WTC11 (cell line): Measurements from ENCODE around the gene HIVEP2. TPM values are rescaled to one million over a fixed set of nuclear protein-coding genes. Genes with fewer than 3 reads are reported as not detected.

ENCODE experiments used
- ATAC-seq: fragments of 200-7000 bp; cut with Tn5 transposase; 2 replicates; pipeline ENCODE4 v1.10.0; 2021; ENCODE audit warnings: mild to moderate bottlenecking, moderate library complexity
- CTCF ChIA-PET: fragments of 300-600 bp; sonication (Branson Sonifier 250); formaldehyde crosslinking; loops from one replicate; lab custom pipeline; 2021; ENCODE audit warnings: antibody characterized with exemption; lab: Charles Lee
- POLR2A ChIA-PET: fragments of 350-600 bp; sonication (Branson Sonifier 250); formaldehyde crosslinking; loops from one replicate; lab custom pipeline; 2021; ENCODE audit warnings: antibody characterized with exemption; lab: Charles Lee
- DNase-seq: peaks from one replicate; pipeline ENCODE4 v3.0.0; 2021; ENCODE audit warnings: low spot score
- H3K27ac Mint-ChIP-seq: 2 replicates; pipeline ENCODE4 v1.8.0; 2021; ENCODE audit warnings: mixed read lengths
- H3K27me3 Mint-ChIP-seq: 2 replicates; pipeline ENCODE4 v1.8.0; 2021; ENCODE audit warnings: low read depth, mild to moderate bottlenecking, moderate library complexity, mixed read lengths
- H3K36me3 Mint-ChIP-seq: 2 replicates; pipeline ENCODE4 v1.8.0; 2021; ENCODE audit warnings: mixed read lengths
- H3K4me1 Mint-ChIP-seq: 2 replicates; pipeline ENCODE4 v1.8.0; 2022; ENCODE audit warnings: mixed read lengths
- H3K4me3 Mint-ChIP-seq: 2 replicates; pipeline ENCODE4 v1.8.0; 2021; ENCODE audit warnings: mild to moderate bottlenecking, moderate library complexity, mixed read lengths
- H3K9me3 Mint-ChIP-seq: 2 replicates; pipeline ENCODE4 v1.8.0; 2021; ENCODE audit warnings: mixed read lengths
- AR ChIP-seq: fragments of 250-450 bp; sonication (Bioruptor Pico); IDR thresholded peaks from 2 replicates; pipeline ENCODE4 v1.9.0; 2021; ENCODE audit warnings: mild to moderate bottlenecking
- ATF3 ChIP-seq: sonication (generic); formaldehyde crosslinking; conservative IDR thresholded peaks from 2 replicates; pipeline ENCODE4 v1.8.1; 2022; ENCODE audit warnings: mild to moderate bottlenecking, missing genetic modification reagents
- ATF6 ChIP-seq: sonication (generic); formaldehyde crosslinking; IDR thresholded peaks from 2 replicates; pipeline ENCODE4 v1.8.1; 2023; ENCODE audit warnings: mild to moderate bottlenecking, missing genetic modification reagents
- CDX4 ChIP-seq: fragments of 250-450 bp; sonication (Bioruptor Pico); IDR thresholded peaks from 2 replicates; pipeline ENCODE4 v1.9.0; 2021; ENCODE audit warnings: moderate library complexity, mild to moderate bottlenecking, inconsistent platforms, borderline replicate concordance
- CTCF ChIP-seq: fragments of 200-600 bp; IDR thresholded peaks from 2 replicates; pipeline ENCODE4 v1.8.0; 2022; ENCODE audit warnings: antibody characterized with exemption
- E2F5 ChIP-seq: sonication (generic); formaldehyde crosslinking; IDR thresholded peaks from 2 replicates; pipeline ENCODE4 v1.8.1; 2022; ENCODE audit warnings: mild to moderate bottlenecking, moderate library complexity, missing genetic modification reagents
- FOXK1 ChIP-seq: sonication (generic); formaldehyde crosslinking; IDR thresholded peaks from 2 replicates; pipeline ENCODE4 v1.8.0; 2022; ENCODE audit warnings: mild to moderate bottlenecking, moderate library complexity, missing genetic modification reagents
- FOXP1 ChIP-seq: sonication (generic); formaldehyde crosslinking; IDR thresholded peaks from 2 replicates; pipeline ENCODE4 v1.8.0; 2022; ENCODE audit warnings: missing genetic modification reagents, mild to moderate bottlenecking, moderate library complexity, borderline replicate concordance
- GRHL2 ChIP-seq: fragments of 250-450 bp; sonication (Bioruptor Pico); IDR thresholded peaks from 2 replicates; pipeline ENCODE4 v1.8.0; 2022; ENCODE audit warnings: mild to moderate bottlenecking, moderate library complexity; ENCODE audit not compliant: insufficient replicate concordance, severe bottlenecking
- MLX ChIP-seq: sonication (generic); formaldehyde crosslinking; IDR thresholded peaks from 2 replicates; pipeline ENCODE4 v1.8.1; 2023; ENCODE audit warnings: mild to moderate bottlenecking, missing genetic modification reagents, moderate library complexity
- NFATC4 ChIP-seq: fragments of 250-450 bp; sonication (Bioruptor Pico); IDR thresholded peaks from 2 replicates; pipeline ENCODE4 v1.9.0; 2021; ENCODE audit warnings: mild to moderate bottlenecking
- NR1H2 ChIP-seq: sonication (generic); formaldehyde crosslinking; IDR thresholded peaks from 2 replicates; pipeline ENCODE4 v1.9.0; 2021; ENCODE audit warnings: mild to moderate bottlenecking, moderate library complexity, missing genetic modification reagents
- SP1 ChIP-seq: sonication (generic); formaldehyde crosslinking; conservative IDR thresholded peaks from 2 replicates; pipeline ENCODE4 v1.8.1; 2022; ENCODE audit warnings: missing genetic modification reagents
- TCF7 ChIP-seq: sonication (generic); formaldehyde crosslinking; IDR thresholded peaks from 2 replicates; pipeline ENCODE4 v1.8.0; 2022; ENCODE audit warnings: mild to moderate bottlenecking, low read depth, missing genetic modification reagents, moderate library complexity
- ZBTB43 ChIP-seq: sonication (generic); formaldehyde crosslinking; IDR thresholded peaks from 2 replicates; pipeline ENCODE4 v1.8.1; 2023; ENCODE audit warnings: mild to moderate bottlenecking, missing genetic modification reagents
- ZNF317 ChIP-seq: sonication (generic); formaldehyde crosslinking; IDR thresholded peaks from 2 replicates; pipeline ENCODE4 v1.8.1; 2023; ENCODE audit warnings: low read depth, mild to moderate bottlenecking, moderate library complexity, missing genetic modification reagents, borderline replicate concordance
- total RNA-seq: library from RNA; stranded (reverse); gene quantifications from 3 replicates; pipeline ENCODE4 v1.2.3, GENCODE V29; 2021

Gene HIVEP2
- total RNA-seq, 1 experiment from 2014 or later = 11.5 TPM

GRCh38 chr6:142950291-142950690 lies 5.3 kb upstream of the HIVEP2 start:
- ChIA-PET POLR2A (interaction anchor here (0.6 kb wide), 1 partner anchor 375 kb away, joined by 5 read pairs; no protein-coding TSS in a partner anchor), CTCF (no interaction called here)
- TF ChIP-seq FOXK1 (CRISPR knock-in tag) (no peak), CTCF (no peak), ZBTB43 (CRISPR knock-in tag) (no peak), NR1H2 (CRISPR knock-in tag) (no peak), E2F5 (CRISPR knock-in tag) (no peak), MLX (no peak), GRHL2 (no peak), AR (CRISPR knock-in tag) (no peak)

GRCh38 chr6:142947714-142948480 lies 2.9 kb upstream of the HIVEP2 start:
- H3K4me1 Mint-ChIP-seq = peaks cover 30% of the 10 kb centered on the region
- H3K4me3 Mint-ChIP-seq = peak overlapping the region; percentile 83
- H3K9me3 Mint-ChIP-seq = no peaks in the 10 kb centered on the region
- peak overlapping the region; percentile 93 for H3K27ac Mint-ChIP-seq
- no peaks in the 10 kb centered on the region for H3K36me3 Mint-ChIP-seq
- DNase-seq = no peak
- peaks cover 10% of the 10 kb centered on the region for H3K27me3 Mint-ChIP-seq
- ATAC-seq = no peak
- ChIA-PET CTCF (no interaction called here), POLR2A (no interaction called here)
- TF ChIP-seq TCF7 (no peak), SP1 (no peak), FOXP1 (no peak), ZNF317 (CRISPR knock-in tag) (no peak), NFATC4 (CRISPR knock-in tag) (no peak), CDX4 (CRISPR knock-in tag) (no peak), ATF6 (CRISPR knock-in tag) (no peak), ATF3 (CRISPR knock-in tag) (no peak)

More at GRCh38 chr6:142950291-142950690, 5.3 kb upstream of the HIVEP2 start:
- Mint-ChIP-seq H3K4me1 (peaks cover 19% of the 10 kb centered on the region), H3K4me3 (no peak overlapping the region), H3K27ac (no peak overlapping the region), H3K27me3 (peaks cover 7% of the 10 kb centered on the region), H3K36me3 (no peaks in the 10 kb centered on the region), H3K9me3 (no peaks in the 10 kb centered on the region)
- ATAC-seq (no peak), DNase-seq (no peak)
